Caco-2 (cell line): Measurements from ENCODE around the gene BRD7. TPM values are rescaled to one million over a fixed set of nuclear protein-coding genes. Genes with fewer than 3 reads are reported as not detected.

Experiments used
- BruUV-seq: library from RNA; stranded (reverse); fragments of 400-500 nt; replicated peaks from 2 replicates; lab custom pipeline; 2021; lab: Mats Ljungman, UMichigan
- CTCF ChIA-PET: fragments of 300-600 bp; sonication (Branson Sonifier 250); formaldehyde crosslinking; loops from one replicate; lab custom pipeline; 2022; ENCODE audit warnings: antibody characterized with exemption; lab: Charles Lee
- POLR2A ChIA-PET: fragments of 300-600 bp; sonication (Branson Sonifier 250); formaldehyde crosslinking; loops from one replicate; lab custom pipeline; 2022; ENCODE audit warnings: antibody characterized with exemption; lab: Charles Lee
- DNase-seq, 2 experiments: peaks; one replicate each; pipeline versions ENCODE4 v3.0.0 to v3.0.0-alpha.2; 2020 to 2022
- H3K27me3 ChIP-seq: replicated peaks from 2 replicates; pipeline ENCODE4 v1.6.0; 2011; ENCODE audit warnings: low read length; ENCODE audit not compliant: control insufficient read depth, insufficient read depth
- H3K36me3 ChIP-seq: 2 replicates; pipeline ENCODE4 v1.5.1; 2011; ENCODE audit warnings: low read length; ENCODE audit not compliant: control insufficient read depth, insufficient read depth
- H3K4me1 ChIP-seq: fragments of 250-450 bp; sonication (Bioruptor Pico); 2 replicates; pipeline ENCODE4 v1.5.1; 2020; ENCODE audit warnings: mild to moderate bottlenecking
- H3K4me3 ChIP-seq: 2 replicates; pipeline ENCODE4 v1.5.1; 2011; ENCODE audit warnings: low read depth, mild to moderate bottlenecking, control low read depth, low read length
- H3K9me3 ChIP-seq: fragments of 250-450 bp; sonication (Bioruptor Pico); 2 replicates; pipeline ENCODE4 v1.5.1; 2020; ENCODE audit warnings: mild to moderate bottlenecking, moderate library complexity
- H3K27ac Mint-ChIP-seq: one replicate; pipeline ENCODE4 v1.8.0; 2022; ENCODE audit warnings: mixed read lengths; ENCODE audit not compliant: unreplicated experiment
- H3K27me3 Mint-ChIP-seq: one replicate; pipeline ENCODE4 v1.8.0; 2022; ENCODE audit warnings: mixed read lengths; ENCODE audit not compliant: insufficient read depth, unreplicated experiment
- H3K36me3 Mint-ChIP-seq: one replicate; pipeline ENCODE4 v1.8.0; 2022; ENCODE audit warnings: mild to moderate bottlenecking, mixed read lengths; ENCODE audit not compliant: insufficient read depth, unreplicated experiment
- H3K4me1 Mint-ChIP-seq: one replicate; pipeline ENCODE4 v1.8.0; 2022; ENCODE audit warnings: low read depth, mixed read lengths; ENCODE audit not compliant: unreplicated experiment
- H3K4me3 Mint-ChIP-seq: one replicate; pipeline ENCODE4 v1.8.0; 2022; ENCODE audit warnings: mild to moderate bottlenecking, moderate library complexity, mixed read lengths; ENCODE audit not compliant: unreplicated experiment
- H3K9me3 Mint-ChIP-seq: one replicate; pipeline ENCODE4 v1.8.0; 2022; ENCODE audit warnings: mixed read lengths; ENCODE audit not compliant: unreplicated experiment
- intact Hi-C: fragments of 100-400 bp; cut with micrococcal nuclease; formaldehyde crosslinking; loops from one replicate; pipeline ENCODE4 v1.10.0; 2022; ENCODE audit not compliant: unreplicated experiment
- total RNA-seq: library from RNA; stranded (reverse); gene quantifications from 2 replicates; pipeline ENCODE4 v1.2.3, GENCODE V29; 2022
- TF ChIP-seq, protein P1 (sequence below), 2 experiments: fragments of 200-600 bp in 1 of 2; IDR thresholded peaks; 1 replicate in 1 of 2; 2 replicates in 1 of 2; pipeline versions ENCODE4 v1.5.1 to v1.8.0; 2011 to 2022; ENCODE audit warnings: antibody characterized with exemption in 1 of 2, control low read depth in 1 of 2, inconsistent platforms in 1 of 2, low read depth in 1 of 2, low read length in 1 of 2, mild to moderate bottlenecking in 1 of 2, moderate library complexity in 1 of 2; ENCODE audit not compliant: insufficient read depth in 1 of 2, severe bottlenecking in 1 of 2, unreplicated experiment in 1 of 2

Gene BRD7
- total RNA-seq, 1 experiment from 2014 or later, result 170 TPM

DNA sequence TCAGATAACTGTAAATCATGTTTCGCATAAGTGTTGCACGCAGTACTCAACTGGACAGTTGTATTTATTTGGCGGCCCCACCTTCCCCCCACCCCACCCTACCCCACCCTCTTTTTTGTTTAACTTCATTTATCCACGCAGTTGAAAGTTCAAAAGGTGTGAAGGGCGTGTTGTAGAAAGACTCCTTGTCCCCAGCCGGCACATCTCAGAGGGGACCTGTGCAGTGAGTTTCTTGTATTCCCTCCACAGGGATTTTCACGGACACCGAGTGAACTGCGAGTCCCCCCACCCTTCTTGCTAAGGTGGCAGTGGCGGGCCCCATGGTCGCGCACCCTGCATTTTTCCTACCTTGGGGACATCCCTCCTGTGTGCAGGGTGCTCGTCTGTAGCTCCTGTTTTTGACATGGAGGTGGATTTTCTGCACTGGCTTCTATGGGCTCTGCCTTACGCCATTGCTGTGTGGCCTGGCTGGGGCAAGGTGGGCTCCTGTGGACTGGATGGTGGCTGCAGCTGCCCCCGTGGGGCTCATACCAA, 66.2 kb downstream of the BRD7 start:
- H3K4me3 ChIP-seq, result no peak overlapping the region
- CTCF ChIA-PET, result no interaction called here

DNA sequence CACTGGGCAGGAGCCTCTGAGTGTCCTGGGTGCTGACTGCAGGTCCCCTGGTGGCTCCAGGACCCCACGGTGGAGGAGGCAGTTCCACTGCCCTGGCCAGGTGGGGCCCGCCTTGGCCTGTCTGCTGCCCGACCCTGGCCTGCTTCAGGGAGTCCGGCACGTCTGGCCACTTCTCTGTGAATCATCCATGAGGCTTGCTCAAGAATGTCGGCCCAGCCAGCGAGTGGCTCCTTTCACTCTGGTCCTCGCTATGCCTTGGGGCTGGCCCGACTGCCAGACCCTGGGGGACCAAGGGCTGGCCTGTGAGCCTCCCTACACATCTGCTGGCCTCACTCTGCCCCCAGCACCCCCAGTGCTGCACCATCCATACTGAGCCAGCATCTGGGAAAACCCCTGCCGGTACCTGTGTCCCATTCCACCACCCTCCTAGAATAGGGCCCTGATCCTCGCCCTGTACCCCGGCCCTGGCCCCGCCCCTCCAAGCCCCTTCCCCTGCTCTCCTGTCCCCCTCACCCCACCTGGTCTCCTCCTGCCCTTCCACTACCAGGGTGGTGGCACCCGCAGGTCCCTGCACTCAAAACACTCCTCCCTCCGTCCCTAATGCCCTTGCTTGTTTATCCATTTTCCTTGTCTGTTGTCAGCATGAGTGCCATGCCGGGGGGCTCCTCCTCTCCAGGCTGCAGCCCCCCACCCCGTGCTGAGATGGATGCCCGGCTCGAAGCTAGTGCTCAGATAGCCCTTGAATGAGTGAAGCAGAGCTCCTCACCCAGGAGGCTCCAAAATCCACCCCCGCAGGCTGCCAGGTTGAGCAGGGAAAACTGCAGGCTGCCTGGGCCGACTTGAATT, 66.9 kb downstream of the BRD7 start:
- no peaks in the 10 kb centered on the region for H3K36me3 ChIP-seq
- no peaks in the 10 kb centered on the region for H3K9me3 ChIP-seq
- Mint-ChIP-seq H3K36me3 (peaks cover 25% of the 10 kb centered on the region), H3K4me1 (peaks cover 16% of the 10 kb centered on the region), H3K9me3 (no peaks in the 10 kb centered on the region), H3K27me3 (no peaks in the 10 kb centered on the region), H3K27ac (peak overlapping the region; percentile 44), H3K4me3 (no peak overlapping the region)
- peak; percentile 34 to 44 for DNase-seq
- CTCF ChIA-PET, result no interaction called here
- intact Hi-C loops, result no loop called here
- TF ChIP-seq, protein P1, sequence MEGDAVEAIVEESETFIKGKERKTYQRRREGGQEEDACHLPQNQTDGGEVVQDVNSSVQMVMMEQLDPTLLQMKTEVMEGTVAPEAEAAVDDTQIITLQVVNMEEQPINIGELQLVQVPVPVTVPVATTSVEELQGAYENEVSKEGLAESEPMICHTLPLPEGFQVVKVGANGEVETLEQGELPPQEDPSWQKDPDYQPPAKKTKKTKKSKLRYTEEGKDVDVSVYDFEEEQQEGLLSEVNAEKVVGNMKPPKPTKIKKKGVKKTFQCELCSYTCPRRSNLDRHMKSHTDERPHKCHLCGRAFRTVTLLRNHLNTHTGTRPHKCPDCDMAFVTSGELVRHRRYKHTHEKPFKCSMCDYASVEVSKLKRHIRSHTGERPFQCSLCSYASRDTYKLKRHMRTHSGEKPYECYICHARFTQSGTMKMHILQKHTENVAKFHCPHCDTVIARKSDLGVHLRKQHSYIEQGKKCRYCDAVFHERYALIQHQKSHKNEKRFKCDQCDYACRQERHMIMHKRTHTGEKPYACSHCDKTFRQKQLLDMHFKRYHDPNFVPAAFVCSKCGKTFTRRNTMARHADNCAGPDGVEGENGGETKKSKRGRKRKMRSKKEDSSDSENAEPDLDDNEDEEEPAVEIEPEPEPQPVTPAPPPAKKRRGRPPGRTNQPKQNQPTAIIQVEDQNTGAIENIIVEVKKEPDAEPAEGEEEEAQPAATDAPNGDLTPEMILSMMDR (IDR thresholded peaks at IDR 0.05; ENCODE audit: insufficient read depth in 1 of 2, low read depth in 1 of 2, low read length in 1 of 2, severe bottlenecking in 1 of 2, unreplicated experiment in 1 of 2), result no peak
- H3K4me3 ChIP-seq, result no peak overlapping the region
- H3K4me1 ChIP-seq, result peaks cover 12% of the 10 kb centered on the region; the same call in 1 of the 2 replicates
- H3K27me3 ChIP-seq, result no peaks in the 10 kb centered on the region
- POLR2A ChIA-PET, result no interaction called here
- no TSS peak for BruUV-seq

More for the DNA sequence above, 66.2 kb downstream of the BRD7 start:
- Histone ChIP-seq H3K36me3 (no peaks in the 10 kb centered on the region), H3K4me1 (peaks cover 12% of the 10 kb centered on the region; the same call in 1 of the 2 replicates), H3K9me3 (no peaks in the 10 kb centered on the region), H3K27me3 (no peaks in the 10 kb centered on the region)
- Mint-ChIP-seq H3K9me3 (no peaks in the 10 kb centered on the region), H3K27ac (peak overlapping the region; percentile 61), H3K4me3 (no peak overlapping the region), H3K27me3 (no peaks in the 10 kb centered on the region), H3K4me1 (peaks cover 16% of the 10 kb centered on the region), H3K36me3 (peaks cover 32% of the 10 kb centered on the region)
- intact Hi-C loops, result no loop called here
- TF ChIP-seq, protein P1 (IDR thresholded peaks at IDR 0.05; ENCODE audit: insufficient read depth in 1 of 2, low read depth in 1 of 2, low read length in 1 of 2, severe bottlenecking in 1 of 2, unreplicated experiment in 1 of 2), result no peak
- no TSS peak for BruUV-seq
- DNase-seq, result peak in 1 of 2 experiments; percentile 39
- POLR2A ChIA-PET, result no interaction called here

DNA sequence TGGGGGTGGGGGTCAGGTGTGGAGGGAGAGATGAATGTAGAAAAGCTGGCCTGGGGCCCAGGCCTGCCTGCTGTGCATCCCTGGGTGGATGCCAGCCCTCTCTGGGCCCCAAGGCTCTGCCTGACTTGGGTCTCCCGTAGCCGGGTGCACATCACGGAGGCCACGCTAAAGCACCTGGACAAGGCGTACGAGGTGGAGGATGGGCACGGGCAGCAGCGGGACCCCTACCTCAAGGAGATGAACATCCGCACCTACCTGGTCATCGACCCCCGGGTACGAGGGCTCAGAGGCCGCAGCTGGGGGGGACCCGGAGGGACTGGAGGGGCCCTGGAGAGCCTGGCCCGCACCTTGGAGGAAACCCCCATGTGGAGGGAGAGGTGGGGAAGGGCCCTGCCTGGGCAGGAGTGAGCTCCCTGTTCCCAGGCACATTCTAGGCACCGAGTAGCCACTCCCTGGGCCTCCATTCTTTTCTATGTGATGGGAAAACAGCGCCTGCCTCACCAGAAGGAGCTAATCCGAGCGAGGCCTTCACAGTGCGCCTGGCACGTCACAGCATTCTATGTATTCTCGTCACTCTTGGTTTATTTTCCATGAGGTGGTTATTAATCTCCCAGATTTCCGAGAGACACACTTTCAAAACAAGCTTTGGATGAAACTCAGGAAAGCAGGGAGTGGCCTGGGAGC, 67.7 kb downstream of the BRD7 start:
- POLR2A ChIA-PET, result no interaction called here
- Mint-ChIP-seq H3K27ac (no peak overlapping the region), H3K36me3 (peaks cover 19% of the 10 kb centered on the region), H3K27me3 (no peaks in the 10 kb centered on the region), H3K4me3 (no peak overlapping the region), H3K4me1 (peaks cover 16% of the 10 kb centered on the region), H3K9me3 (no peaks in the 10 kb centered on the region)
- H3K4me3 ChIP-seq, result no peak overlapping the region
- H3K27me3 ChIP-seq, result no peaks in the 10 kb centered on the region
- H3K36me3 ChIP-seq, result no peaks in the 10 kb centered on the region
- TF ChIP-seq, protein P1 (IDR thresholded peaks at IDR 0.05; ENCODE audit: insufficient read depth in 1 of 2, low read depth in 1 of 2, low read length in 1 of 2, severe bottlenecking in 1 of 2, unreplicated experiment in 1 of 2), result no peak
- BruUV-seq, result no TSS peak
- no peaks in the 10 kb centered on the region for H3K9me3 ChIP-seq
- peaks cover 12% of the 10 kb centered on the region; the same call in 1 of the 2 replicates for H3K4me1 ChIP-seq
- CTCF ChIA-PET, result no interaction called here
- intact Hi-C loops, result no loop called here
- peak in 1 of 2 experiments; percentile 34 for DNase-seq
